Liver (tissue), 9 donors: ENCODE results near the gene COL9A3. TPM values are rescaled to one million over a fixed set of nuclear protein-coding genes. Genes with fewer than 3 reads are reported as not detected.

Experiments
- DNase-seq: peaks from one replicate; pipeline ENCODE4 v3.0.0-alpha.2; 2017; ENCODE audit warnings: low spot score
- H3K27ac ChIP-seq, 2 donors: one replicate each; pipeline ENCODE4 v1.7.0; 2013; ENCODE audit warnings: inconsistent platforms in 2 of 2, low read length in 2 of 2, control low read depth in 1 of 2, low read depth in 1 of 2, mild to moderate bottlenecking in 1 of 2
- H3K27me3 ChIP-seq, 4 donors: one replicate each; pipeline versions ENCODE4 v1.6.1 to v1.7.0; 2013; ENCODE audit warnings: low read length in 3 of 4, inconsistent platforms in 1 of 4, mild to moderate bottlenecking in 1 of 4, moderate library complexity in 1 of 4; ENCODE audit not compliant: control insufficient read depth in 4 of 4, insufficient read depth in 4 of 4
- H3K36me3 ChIP-seq, 4 donors: one replicate each; pipeline versions ENCODE4 v1.6.1 to v1.7.0; 2013; ENCODE audit warnings: low read length in 3 of 4, mild to moderate bottlenecking in 3 of 4, low read depth in 1 of 4, moderate library complexity in 1 of 4; ENCODE audit not compliant: control insufficient read depth in 4 of 4, insufficient read depth in 3 of 4
- H3K4me1 ChIP-seq, 4 donors: one replicate each; pipeline versions ENCODE4 v1.6.1 to v1.7.0; 2013; ENCODE audit warnings: low read length in 3 of 4, mild to moderate bottlenecking in 3 of 4, moderate library complexity in 1 of 4; ENCODE audit not compliant: control insufficient read depth in 4 of 4, insufficient read depth in 4 of 4
- H3K4me3 ChIP-seq, 3 donors: one replicate each; pipeline versions ENCODE4 v1.6.1 to v1.7.0; 2013; ENCODE audit warnings: low read length in 3 of 3, control low read depth in 1 of 3, low read depth in 1 of 3, mild to moderate bottlenecking in 1 of 3
- H3K9ac ChIP-seq, 2 donors: one replicate each; pipeline ENCODE4 v1.7.0; 2013; ENCODE audit warnings: low read length in 2 of 2, mild to moderate bottlenecking in 2 of 2, moderate library complexity in 2 of 2, control low read depth in 1 of 2, low read depth in 1 of 2
- H3K9me3 ChIP-seq, 4 donors: one replicate each; pipeline versions ENCODE4 v1.6.1 to v1.7.0; 2013; ENCODE audit warnings: low read length in 3 of 4; ENCODE audit not compliant: control insufficient read depth in 4 of 4
- EGR1 ChIP-seq, 2 donors: IDR thresholded peaks; 2 replicates each; pipeline ENCODE4 v1.6.1; 2016 to 2018; ENCODE audit warnings: antibody characterized with exemption in 2 of 2, low read depth in 2 of 2
- HNF4A ChIP-seq, 2 donors: conservative IDR thresholded peaks; 2 replicates each; pipeline ENCODE4 v1.6.1; 2016; ENCODE audit warnings: antibody characterized with exemption in 2 of 2, mild to moderate bottlenecking in 2 of 2
- MAX ChIP-seq: IDR thresholded peaks from 2 replicates; pipeline ENCODE4 v1.6.1; 2016; ENCODE audit warnings: antibody characterized with exemption
- NR2F2 ChIP-seq: IDR thresholded peaks from 2 replicates; pipeline ENCODE4 v1.6.1; 2016; ENCODE audit warnings: antibody characterized with exemption
- RAD21 ChIP-seq, 2 donors: IDR thresholded peaks; 2 replicates each; pipeline ENCODE4 v1.6.1; 2016; ENCODE audit warnings: antibody characterized with exemption in 2 of 2, mild to moderate bottlenecking in 2 of 2
- RXRA ChIP-seq, 2 donors: IDR thresholded peaks; 2 replicates each; pipeline ENCODE4 v1.6.1; 2017 to 2018; ENCODE audit warnings: antibody characterized with exemption in 2 of 2, mild to moderate bottlenecking in 1 of 2
- SP1 ChIP-seq: IDR thresholded peaks from 2 replicates; pipeline ENCODE4 v1.6.1; 2018; ENCODE audit warnings: antibody characterized with exemption, mild to moderate bottlenecking
- TAF1 ChIP-seq: conservative IDR thresholded peaks from 2 replicates; pipeline ENCODE4 v1.6.1; 2016; ENCODE audit warnings: antibody characterized with exemption, mild to moderate bottlenecking
- YY1 ChIP-seq: IDR thresholded peaks from 2 replicates; pipeline ENCODE4 v1.6.1; 2016; ENCODE audit warnings: antibody characterized with exemption, mild to moderate bottlenecking
- ZBTB33 ChIP-seq: IDR thresholded peaks from 2 replicates; pipeline ENCODE4 v1.6.1; 2016; ENCODE audit warnings: antibody characterized with exemption
- WGBS: extraction: QIAGEN DNeasy Blood & Tissue Kit; methylation state at CpG from one replicate; pipeline ENCODE4 v1.1.7; 2013; 5-methylcytosine and 5-hydroxymethylcytosine counted together
- polyA plus RNA-seq, 2 donors: library from polyadenylated mRNA; stranded (reverse) in 1 of 2; unstranded in 1 of 2; fragments of 200-250 nt in 1 of 2; fragments of >200 nt in 1 of 2; fragmentation: Nextera tagmentation in 1 of 2; extraction: Ambion mirVana in 1 of 2; gene quantifications; one replicate each; pipeline versions ENCODE4 v1.2.1 to v1.2.3, GENCODE V29; 2013 to 2015
- total RNA-seq, 2 donors: library from RNA; depleted of rRNA; stranded (reverse); fragments of >200 nt; gene quantifications; one replicate each; pipeline ENCODE4 v1.2.3, GENCODE V29; 2014
- TF ChIP-seq, protein P1 (sequence below): IDR thresholded peaks from 2 replicates; pipeline ENCODE4 v1.6.1; 2016; ENCODE audit warnings: antibody characterized with exemption
- TF ChIP-seq, protein P2 (sequence below): IDR thresholded peaks from 2 replicates; pipeline ENCODE4 v1.6.1; 2016; ENCODE audit warnings: antibody characterized with exemption, mild to moderate bottlenecking
- donor health status: healthy.
- donor health status: healthy.
- donor health status: healthy.
- donor health status: healthy.
- donor health status: healthy.

COL9A3 gene
- total and polyA plus RNA-seq, 4 donors: 0.92 to 2.0 (median 1.1) TPM

DNA sequence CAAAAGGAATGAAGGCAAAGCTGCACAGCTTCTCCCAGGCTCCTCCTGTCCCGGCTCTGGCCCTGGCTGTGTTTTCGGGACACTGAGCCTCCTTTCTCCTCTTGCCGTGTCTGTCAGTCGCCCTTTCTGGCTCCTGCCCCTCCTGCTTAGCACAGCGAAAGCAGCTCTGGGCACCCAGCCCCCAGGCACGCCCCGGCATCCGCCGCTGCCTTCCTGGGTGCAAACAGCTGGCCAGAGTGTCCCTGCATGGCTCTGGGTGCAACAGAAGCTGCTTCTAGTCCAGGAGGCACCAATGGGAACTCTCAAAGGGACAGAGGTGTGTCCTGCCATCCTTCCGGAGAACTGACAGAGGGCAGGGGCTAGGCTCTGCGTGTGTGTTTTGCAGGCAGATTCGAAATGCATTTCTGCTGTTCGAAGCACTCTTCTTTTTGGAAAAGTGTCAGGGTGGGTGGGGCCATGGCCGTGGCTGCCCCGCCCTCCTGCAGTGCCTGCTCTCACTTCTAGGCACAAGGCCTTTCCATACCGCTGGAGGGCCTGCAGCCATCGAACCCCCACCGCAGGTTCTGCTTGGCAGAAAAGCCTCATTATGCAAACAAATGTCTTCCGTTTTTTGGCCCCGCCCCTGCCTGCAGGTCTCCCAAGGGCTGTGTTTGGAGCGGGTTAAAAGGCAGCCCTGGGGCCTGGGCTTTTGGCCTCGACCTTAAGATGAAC lies 15.5 kb downstream of the COL9A3 start:
- peak overlapping the region; percentile 78 to 94 for H3K27ac ChIP-seq
- no peak for DNase-seq
- no peaks in the 10 kb centered on the region for H3K9me3 ChIP-seq
- peak overlapping the region in 1 of 3 donors; percentile 12 for H3K4me3 ChIP-seq
- H3K36me3 ChIP-seq: no peaks in the 10 kb centered on the region
- TF ChIP-seq NR2F2 (no peak), YY1 (peak; percentile 16)
- TF ChIP-seq, protein P1, sequence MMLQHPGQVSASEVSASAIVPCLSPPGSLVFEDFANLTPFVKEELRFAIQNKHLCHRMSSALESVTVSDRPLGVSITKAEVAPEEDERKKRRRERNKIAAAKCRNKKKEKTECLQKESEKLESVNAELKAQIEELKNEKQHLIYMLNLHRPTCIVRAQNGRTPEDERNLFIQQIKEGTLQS: no peak
- TF ChIP-seq, protein P2, sequence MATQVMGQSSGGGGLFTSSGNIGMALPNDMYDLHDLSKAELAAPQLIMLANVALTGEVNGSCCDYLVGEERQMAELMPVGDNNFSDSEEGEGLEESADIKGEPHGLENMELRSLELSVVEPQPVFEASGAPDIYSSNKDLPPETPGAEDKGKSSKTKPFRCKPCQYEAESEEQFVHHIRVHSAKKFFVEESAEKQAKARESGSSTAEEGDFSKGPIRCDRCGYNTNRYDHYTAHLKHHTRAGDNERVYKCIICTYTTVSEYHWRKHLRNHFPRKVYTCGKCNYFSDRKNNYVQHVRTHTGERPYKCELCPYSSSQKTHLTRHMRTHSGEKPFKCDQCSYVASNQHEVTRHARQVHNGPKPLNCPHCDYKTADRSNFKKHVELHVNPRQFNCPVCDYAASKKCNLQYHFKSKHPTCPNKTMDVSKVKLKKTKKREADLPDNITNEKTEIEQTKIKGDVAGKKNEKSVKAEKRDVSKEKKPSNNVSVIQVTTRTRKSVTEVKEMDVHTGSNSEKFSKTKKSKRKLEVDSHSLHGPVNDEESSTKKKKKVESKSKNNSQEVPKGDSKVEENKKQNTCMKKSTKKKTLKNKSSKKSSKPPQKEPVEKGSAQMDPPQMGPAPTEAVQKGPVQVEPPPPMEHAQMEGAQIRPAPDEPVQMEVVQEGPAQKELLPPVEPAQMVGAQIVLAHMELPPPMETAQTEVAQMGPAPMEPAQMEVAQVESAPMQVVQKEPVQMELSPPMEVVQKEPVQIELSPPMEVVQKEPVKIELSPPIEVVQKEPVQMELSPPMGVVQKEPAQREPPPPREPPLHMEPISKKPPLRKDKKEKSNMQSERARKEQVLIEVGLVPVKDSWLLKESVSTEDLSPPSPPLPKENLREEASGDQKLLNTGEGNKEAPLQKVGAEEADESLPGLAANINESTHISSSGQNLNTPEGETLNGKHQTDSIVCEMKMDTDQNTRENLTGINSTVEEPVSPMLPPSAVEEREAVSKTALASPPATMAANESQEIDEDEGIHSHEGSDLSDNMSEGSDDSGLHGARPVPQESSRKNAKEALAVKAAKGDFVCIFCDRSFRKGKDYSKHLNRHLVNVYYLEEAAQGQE: no peak
- no peaks in the 10 kb centered on the region for H3K27me3 ChIP-seq
- WGBS: 26% methylated on average over 22 of the region's 22 CpGs
- H3K4me1 ChIP-seq: peaks cover 11 to 31% (median 21%) of the 10 kb centered on the region in 4 donors
- H3K9ac ChIP-seq: peak overlapping the region; percentile 40 to 59

DNA sequence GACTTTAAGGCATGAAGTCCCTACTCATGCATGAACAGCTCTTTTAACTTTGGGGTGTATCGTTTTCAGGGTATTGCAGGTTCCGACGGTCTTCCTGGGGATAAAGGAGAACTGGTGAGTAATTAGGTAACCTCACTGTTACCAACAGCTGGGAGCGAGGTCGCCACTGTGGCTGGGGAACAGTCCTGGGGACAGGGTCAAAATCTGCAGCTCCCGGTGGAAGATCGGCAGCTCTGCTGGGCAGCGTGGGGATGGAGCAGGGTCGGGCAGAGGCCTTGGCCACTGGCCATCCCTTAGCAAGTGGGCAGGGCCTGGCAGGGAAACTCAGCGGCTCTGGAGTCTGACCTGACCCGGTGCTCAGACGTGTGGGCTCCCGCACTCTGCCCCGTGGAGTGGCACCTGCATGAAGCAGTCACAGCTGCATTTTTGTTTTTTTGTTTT lies 16.1 kb downstream of the COL9A3 start:
- H3K4me3 ChIP-seq: peak overlapping the region in 1 of 3 donors; percentile 12
- DNase-seq: no peak
- TF ChIP-seq MAX (no peak), RXRA (IDR thresholded peaks at IDR 0.05) (peak; percentile 70 to 74), SP1 (peak; percentile 77), TAF1 (peak; percentile 29), HNF4A (conservative IDR thresholded peaks at IDR 0.05) (peak; percentile 79 to 85), YY1 (peak; percentile 22), EGR1 (IDR thresholded peaks at IDR 0.05; ENCODE audit: low read depth in 2 of 2) (no peak)
- peak overlapping the region; percentile 78 to 94 for H3K27ac ChIP-seq
- H3K36me3 ChIP-seq: no peaks in the 10 kb centered on the region
- 18% methylated on average over 14 of the region's 14 CpGs for WGBS
- peaks cover 11 to 36% (median 23%) of the 10 kb centered on the region in 4 donors for H3K4me1 ChIP-seq
- no peaks in the 10 kb centered on the region for H3K9me3 ChIP-seq
- peak overlapping the region in 1 of 2 donors; percentile 59 for H3K9ac ChIP-seq
- no peaks in the 10 kb centered on the region for H3K27me3 ChIP-seq

- 94% methylated on average over 24 of the region's 24 CpGs for WGBS
- peaks cover 13 to 43% (median 28%) of the 10 kb centered on the region in 4 donors for H3K4me1 ChIP-seq
- no peak overlapping the region for H3K9ac ChIP-seq
- no peaks in the 10 kb centered on the region for H3K27me3 ChIP-seq
- no peaks in the 10 kb centered on the region for H3K9me3 ChIP-seq
- H3K27ac ChIP-seq: no peak overlapping the region
- DNase-seq: no peak
- no peaks in the 10 kb centered on the region for H3K36me3 ChIP-seq
- no peak overlapping the region for H3K4me3 ChIP-seq
- TF ChIP-seq, protein P2: no peak
- TF ChIP-seq MAX (no peak), ZBTB33 (no peak), RAD21 (IDR thresholded peaks at IDR 0.05) (no peak), SP1 (no peak)
Measured at GRCh38 chr20:62834967-62835730, 18.3 kb downstream of the COL9A3 start.
